ENCODE results near the gene NOS1AP.

- TF ChIP-seq POLR2AphosphoS5 (IDR thresholded peaks at IDR 0.05; ENCODE audit: low read depth, low read length): no peak
- TF ChIP-seq TAF1 (IDR thresholded peaks at IDR 0.05; ENCODE audit: low read depth, low read length): no peak
These were observed 215.7 kb downstream of the NOS1AP start for GRCh38 chr1:162285149-162285561.
